PFSK-1 (cell line): ENCODE results near the gene TMEM30A.

Experiments used
- FOXP2 ChIP-seq: optimal IDR thresholded peaks from 2 replicates; pipeline ENCODE3; 2011; ENCODE audit warnings: borderline replicate concordance, control low read depth, inconsistent platforms; ENCODE audit not compliant: insufficient read depth; ENCODE audit errors: extremely low read length, extremely low read depth
- POLR2AphosphoS5 ChIP-seq: IDR thresholded peaks from 2 replicates; pipeline ENCODE4 v1.6.1; 2012; ENCODE audit warnings: low read depth, mild to moderate bottlenecking, control low read depth, low read length, moderate library complexity
- SIN3A ChIP-seq: IDR thresholded peaks from 2 replicates; pipeline ENCODE4 v1.6.1; 2012; ENCODE audit warnings: mild to moderate bottlenecking, low read length, moderate library complexity, borderline replicate concordance; ENCODE audit not compliant: insufficient read depth
- TAF1 ChIP-seq: IDR thresholded peaks from 2 replicates; pipeline ENCODE4 v1.6.1; 2012; ENCODE audit warnings: low read length, control low read depth, borderline replicate concordance; ENCODE audit not compliant: insufficient read depth
- TF ChIP-seq, protein P1 (sequence below), 2 experiments: IDR thresholded peaks; 2 replicates each; pipeline versions ENCODE4 v1.6.1 to v1.8.0; 2011 to 2012; ENCODE audit warnings: low read depth in 2 of 2, low read length in 2 of 2, control low read depth in 1 of 2, inconsistent platforms in 1 of 2, mild to moderate bottlenecking in 1 of 2, moderate library complexity in 1 of 2; ENCODE audit not compliant: insufficient read depth in 1 of 2

Gene TMEM30A

DNA sequence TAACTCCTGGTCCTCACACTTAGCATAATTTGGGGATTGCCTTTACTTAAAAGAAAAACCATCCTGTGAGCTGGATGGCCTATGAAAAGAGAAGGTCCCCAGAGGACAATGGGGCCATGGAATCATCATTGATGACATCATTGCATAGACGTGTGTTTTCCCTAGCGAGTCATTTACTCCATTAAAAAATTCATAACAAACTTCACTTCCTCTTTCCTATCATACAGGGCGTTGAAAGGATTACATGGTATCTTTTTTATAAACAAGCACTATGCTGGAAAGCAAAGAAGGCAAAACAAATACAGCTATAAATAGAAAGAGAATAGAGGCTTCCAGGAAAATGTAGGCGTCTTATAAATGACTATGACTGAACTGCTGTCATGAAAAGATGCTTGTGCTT is 67.4 kb downstream of the TMEM30A start:
- TF ChIP-seq POLR2AphosphoS5 (no peak), TAF1 (no peak), FOXP2 (no peak), SIN3A (no peak)
- TF ChIP-seq, protein P1, sequence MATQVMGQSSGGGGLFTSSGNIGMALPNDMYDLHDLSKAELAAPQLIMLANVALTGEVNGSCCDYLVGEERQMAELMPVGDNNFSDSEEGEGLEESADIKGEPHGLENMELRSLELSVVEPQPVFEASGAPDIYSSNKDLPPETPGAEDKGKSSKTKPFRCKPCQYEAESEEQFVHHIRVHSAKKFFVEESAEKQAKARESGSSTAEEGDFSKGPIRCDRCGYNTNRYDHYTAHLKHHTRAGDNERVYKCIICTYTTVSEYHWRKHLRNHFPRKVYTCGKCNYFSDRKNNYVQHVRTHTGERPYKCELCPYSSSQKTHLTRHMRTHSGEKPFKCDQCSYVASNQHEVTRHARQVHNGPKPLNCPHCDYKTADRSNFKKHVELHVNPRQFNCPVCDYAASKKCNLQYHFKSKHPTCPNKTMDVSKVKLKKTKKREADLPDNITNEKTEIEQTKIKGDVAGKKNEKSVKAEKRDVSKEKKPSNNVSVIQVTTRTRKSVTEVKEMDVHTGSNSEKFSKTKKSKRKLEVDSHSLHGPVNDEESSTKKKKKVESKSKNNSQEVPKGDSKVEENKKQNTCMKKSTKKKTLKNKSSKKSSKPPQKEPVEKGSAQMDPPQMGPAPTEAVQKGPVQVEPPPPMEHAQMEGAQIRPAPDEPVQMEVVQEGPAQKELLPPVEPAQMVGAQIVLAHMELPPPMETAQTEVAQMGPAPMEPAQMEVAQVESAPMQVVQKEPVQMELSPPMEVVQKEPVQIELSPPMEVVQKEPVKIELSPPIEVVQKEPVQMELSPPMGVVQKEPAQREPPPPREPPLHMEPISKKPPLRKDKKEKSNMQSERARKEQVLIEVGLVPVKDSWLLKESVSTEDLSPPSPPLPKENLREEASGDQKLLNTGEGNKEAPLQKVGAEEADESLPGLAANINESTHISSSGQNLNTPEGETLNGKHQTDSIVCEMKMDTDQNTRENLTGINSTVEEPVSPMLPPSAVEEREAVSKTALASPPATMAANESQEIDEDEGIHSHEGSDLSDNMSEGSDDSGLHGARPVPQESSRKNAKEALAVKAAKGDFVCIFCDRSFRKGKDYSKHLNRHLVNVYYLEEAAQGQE (IDR thresholded peaks at IDR 0.05; ENCODE audit: insufficient read depth in 1 of 2, low read depth in 2 of 2, low read length in 2 of 2) = no peak

DNA sequence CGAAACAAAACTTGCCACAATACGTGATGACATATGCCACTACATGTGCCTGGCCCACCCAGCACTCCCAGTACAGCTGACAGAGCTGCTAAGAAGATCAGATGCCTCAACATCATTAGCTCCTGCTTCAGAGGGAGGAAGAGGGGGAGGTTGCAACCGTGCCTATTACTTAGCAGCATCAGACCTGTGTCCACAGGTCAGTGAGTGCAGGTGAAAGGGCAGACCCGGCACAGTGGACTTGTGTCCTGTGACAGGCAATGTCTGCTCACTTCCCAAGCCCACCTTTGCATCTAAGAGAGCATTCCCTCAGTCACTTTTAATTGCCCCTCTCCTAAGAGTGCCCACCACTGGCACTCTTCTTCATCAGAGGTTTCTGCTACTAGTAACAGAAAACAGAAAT is 69.3 kb downstream of the TMEM30A start:
- TF ChIP-seq, protein P1 (IDR thresholded peaks at IDR 0.05; ENCODE audit: insufficient read depth in 1 of 2, low read depth in 2 of 2, low read length in 2 of 2) = no peak
- TF ChIP-seq FOXP2 (no peak), POLR2AphosphoS5 (no peak)

DNA sequence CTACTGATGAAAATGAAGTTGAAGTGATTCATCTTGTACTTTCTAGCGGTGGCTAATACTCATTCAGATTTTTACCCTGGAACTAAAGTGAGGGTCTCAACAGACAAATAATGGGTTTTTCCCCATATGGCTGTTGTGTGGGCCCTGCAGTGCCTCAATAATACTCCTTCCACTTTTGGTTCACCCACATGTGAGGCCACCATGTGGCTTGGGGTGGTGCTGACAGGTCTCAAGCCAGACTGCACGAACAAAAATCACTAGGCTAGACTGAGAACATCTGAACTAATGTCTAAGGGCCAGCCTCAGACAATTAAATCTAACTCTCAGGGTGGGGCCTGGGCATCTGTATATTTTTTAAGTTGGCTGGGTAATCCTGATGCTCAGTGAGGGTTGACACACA is 70.9 kb downstream of the TMEM30A start:
- TF ChIP-seq FOXP2 (no peak), POLR2AphosphoS5 (no peak), TAF1 (no peak), SIN3A (no peak)
- TF ChIP-seq, protein P1 (IDR thresholded peaks at IDR 0.05; ENCODE audit: insufficient read depth in 1 of 2, low read depth in 2 of 2, low read length in 2 of 2) = no peak

DNA sequence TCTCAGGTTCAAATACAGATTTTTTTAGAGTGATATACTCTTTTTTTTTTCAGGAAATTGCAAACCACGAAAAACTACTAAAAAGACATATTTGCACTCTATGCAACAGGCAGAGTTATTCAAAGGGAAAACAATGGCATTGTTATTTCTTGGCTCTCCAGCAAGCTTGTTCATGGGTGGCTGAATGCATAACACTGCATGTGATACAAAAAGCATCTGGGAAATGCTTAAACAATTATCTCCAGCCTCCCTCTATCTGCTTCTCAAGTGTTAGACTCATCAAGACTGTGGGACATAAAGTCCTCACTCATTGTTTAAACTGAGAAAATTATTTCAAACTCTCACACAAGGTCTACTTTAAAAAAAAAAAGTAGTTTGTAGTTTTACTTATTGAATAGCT is 71.5 kb downstream of the TMEM30A start:
- TF ChIP-seq FOXP2 (no peak), POLR2AphosphoS5 (no peak), SIN3A (no peak), TAF1 (no peak)
- TF ChIP-seq, protein P1 (IDR thresholded peaks at IDR 0.05; ENCODE audit: insufficient read depth in 1 of 2, low read depth in 2 of 2, low read length in 2 of 2) = no peak

DNA sequence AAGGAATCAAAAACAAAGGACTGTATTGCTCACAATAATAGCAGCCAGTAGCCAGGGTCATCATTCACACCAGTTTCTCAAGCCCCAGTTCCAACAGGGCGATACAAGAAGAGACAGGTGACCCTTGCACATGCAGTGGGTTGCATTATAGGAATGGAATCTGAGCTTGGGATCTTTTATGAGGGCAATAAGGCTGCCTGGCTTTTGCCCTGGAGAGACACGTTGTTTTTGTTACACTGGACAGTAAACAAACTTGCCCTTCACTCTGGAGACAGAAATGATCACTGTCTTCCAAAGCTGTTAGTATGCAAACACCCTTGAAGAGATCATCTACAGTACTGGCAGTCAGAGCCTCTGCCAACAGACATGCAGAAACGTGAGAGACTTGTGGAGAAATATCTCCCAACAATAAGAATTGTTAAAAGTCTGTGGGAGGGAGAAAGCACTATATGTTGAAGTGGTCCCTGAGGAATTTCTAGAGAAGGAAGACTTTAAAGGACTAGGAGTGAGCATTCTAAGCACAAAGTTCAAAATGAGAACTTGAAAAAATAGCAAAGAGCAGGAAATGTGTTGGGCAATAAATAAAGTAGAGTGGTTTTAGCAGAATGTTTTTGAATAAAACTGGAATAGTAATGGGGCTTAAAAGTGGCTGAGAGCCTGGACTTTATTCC is 72.5 kb downstream of the TMEM30A start:
- TF ChIP-seq, protein P1 (IDR thresholded peaks at IDR 0.05; ENCODE audit: insufficient read depth in 1 of 2, low read depth in 2 of 2, low read length in 2 of 2) = no peak
- TF ChIP-seq SIN3A = no peak
- TF ChIP-seq FOXP2 = no peak
- TF ChIP-seq POLR2AphosphoS5 = no peak
- no peak for TF ChIP-seq TAF1
